Amygdala (tissue), 56 donors: ENCODE measurements around the gene ELFN2.

Experiments used
- DNase-seq, 56 donors: peaks; one replicate each; lab custom pipeline; 2025; lab: John Stamatoyannopoulos, UW

Gene ELFN2

GRCh38 chr22:37342065-37342464 is 85.2 kb downstream of the ELFN2 start:
- no peak for DNase-seq

- DNase-seq = peak in 20 of 56 donors; percentile 10 to 59 (median 25)
Measured at GRCh38 chr22:37340331-37341262, 86.7 kb downstream of the ELFN2 start.

GRCh38 chr22:37338539-37339246 is 88.6 kb downstream of the ELFN2 start:
- DNase-seq = no peak

GRCh38 chr22:37337204-37337943 is 89.9 kb downstream of the ELFN2 start:
- no peak for DNase-seq

GRCh38 chr22:37336579-37336978 is 90.7 kb downstream of the ELFN2 start:
- no peak for DNase-seq

DNA sequence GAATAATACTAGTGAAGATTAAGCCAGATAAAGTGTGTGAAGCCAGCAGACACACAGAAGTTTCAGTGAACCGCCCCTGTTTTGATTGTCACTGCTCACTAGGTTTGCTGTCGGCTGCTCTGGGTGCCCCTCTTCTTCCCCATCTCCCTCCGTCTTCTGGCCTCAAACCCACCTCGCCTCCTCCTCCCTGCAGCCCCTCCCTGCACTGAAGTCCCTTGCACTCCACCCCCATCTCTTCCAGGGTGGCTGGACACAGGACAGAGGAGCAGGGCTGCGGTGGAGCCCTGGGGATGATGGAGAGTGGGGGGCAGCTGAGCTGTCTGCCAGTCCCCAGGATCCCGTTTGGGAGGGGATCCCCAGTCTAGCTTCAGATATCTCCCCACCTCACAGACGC is 91.5 kb downstream of the ELFN2 start:
- no peak for DNase-seq

DNA sequence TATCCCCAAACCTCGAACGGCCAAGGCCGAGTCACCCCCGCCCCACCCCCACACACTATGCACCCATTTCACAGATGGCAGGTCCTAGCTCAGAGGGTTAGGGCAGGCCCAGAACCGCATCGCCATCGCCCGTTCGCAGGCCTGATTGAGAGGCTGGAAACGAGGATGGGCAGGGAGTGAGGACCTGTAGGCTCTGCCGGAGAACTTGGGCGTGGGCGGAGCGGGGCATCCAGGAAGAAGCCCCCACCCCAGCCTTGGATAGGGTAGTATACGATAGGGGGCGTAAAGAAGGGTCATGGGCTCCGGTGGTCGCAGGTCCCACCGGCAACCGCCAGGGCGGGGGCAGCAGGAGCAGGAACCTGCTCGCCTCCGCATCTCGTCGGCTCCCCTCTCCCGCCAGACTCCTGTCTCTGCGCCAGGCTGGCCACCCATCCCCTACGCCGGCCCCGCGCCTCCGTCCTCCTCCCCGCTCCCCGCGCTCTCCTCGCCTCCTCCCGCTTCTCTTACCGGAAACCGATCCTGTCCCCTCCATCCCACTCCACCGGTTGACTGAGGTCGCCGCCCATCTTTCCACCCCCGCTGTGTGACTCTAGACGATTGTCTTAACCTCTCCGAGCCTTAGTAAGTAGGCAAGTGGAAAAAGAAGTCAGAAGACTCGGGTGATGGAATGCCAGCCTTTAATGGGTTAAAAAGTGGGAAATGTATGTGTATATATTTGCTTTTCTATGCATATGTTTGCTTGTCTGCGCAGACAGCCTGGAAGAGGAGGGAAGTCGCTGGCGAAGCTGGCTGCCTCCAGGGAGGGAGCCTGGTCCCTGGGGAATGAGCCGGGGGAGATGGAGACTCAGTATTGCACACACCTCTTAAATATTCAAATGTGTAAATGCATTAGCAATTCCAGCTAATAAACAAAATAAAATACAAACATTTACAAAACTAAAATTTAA is 92.1 kb downstream of the ELFN2 start:
- peak in 5 of 56 donors; percentile 16 to 62 (median 17) for DNase-seq

GRCh38 chr22:37334461-37334858 is 92.8 kb downstream of the ELFN2 start:
- no peak for DNase-seq

GRCh38 chr22:37333724-37334460 is 93.4 kb downstream of the ELFN2 start:
- no peak for DNase-seq

DNA sequence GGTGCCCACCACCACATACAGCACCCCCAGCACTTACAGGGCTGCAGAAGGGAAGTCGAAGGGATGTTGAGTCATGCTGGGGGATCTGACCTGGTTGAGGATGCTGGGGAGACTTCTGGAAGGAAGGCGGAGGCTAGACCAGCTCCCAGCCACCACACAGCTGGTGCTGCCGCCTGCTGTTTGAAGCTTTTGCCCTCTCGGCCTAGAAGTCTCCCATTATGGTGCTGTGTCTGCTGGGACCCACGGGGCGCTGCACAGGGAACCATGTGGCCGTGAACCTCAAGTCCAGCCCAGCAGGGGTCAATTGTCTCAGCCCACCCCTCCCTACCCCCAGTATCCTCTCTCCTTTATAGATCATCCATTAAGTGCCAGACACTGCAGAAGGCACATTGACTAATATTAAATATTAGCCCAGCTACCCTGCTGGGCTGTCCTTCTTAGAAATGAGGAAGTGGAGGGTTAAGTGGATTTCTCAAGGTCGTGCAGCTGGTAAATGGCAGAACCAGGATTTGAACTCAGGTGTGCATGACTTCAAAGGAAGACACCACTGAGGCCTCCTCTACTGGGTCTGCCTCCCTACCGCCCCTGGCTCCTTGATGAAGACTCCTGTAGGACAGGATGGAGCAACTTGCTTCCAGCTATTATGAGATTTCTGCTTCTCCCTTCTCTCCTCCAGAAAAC is 95.3 kb downstream of the ELFN2 start:
- DNase-seq = no peak

DNA sequence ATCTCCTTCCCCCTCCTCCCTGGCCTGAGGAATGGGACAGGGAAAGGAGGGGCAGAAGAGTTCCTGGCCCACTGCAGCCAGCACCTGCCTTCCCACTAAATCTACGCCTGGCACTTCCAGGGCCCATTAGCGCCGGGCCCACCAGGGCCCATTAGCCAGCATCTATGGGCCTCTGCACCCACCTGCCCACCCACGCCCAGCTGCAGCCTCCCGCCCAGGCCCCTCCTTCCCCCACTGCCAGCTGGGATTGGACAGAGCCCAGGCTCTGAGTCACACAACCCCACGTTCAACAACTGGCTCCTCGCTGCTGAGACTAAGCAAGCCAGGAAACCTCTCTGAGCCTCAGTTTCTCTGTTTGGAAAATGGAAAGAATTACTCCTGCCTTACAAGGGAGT is 96.2 kb downstream of the ELFN2 start:
- DNase-seq = peak in 22 of 56 donors; percentile 6 to 56 (median 28)

GRCh38 chr22:37330200-37331033 is 96.9 kb downstream of the ELFN2 start:
- peak in 47 of 56 donors; percentile 7 to 79 (median 51) for DNase-seq

- DNase-seq = peak in 5 of 56 donors; percentile 9 to 31 (median 24)
Measured at GRCh38 chr22:37329238-37330140, 97.8 kb downstream of the ELFN2 start.

- peak in 1 of 56 donors; percentile 25 for DNase-seq
Measured at GRCh38 chr22:37328538-37329237, 98.6 kb downstream of the ELFN2 start.

GRCh38 chr22:37328017-37328416 is 99.3 kb downstream of the ELFN2 start:
- no peak for DNase-seq

- no peak for DNase-seq
Measured at GRCh38 chr22:37326726-37327125, 100.6 kb downstream of the ELFN2 start.
